Right cardiac atrium (tissue), 5 donors: Measurements from ENCODE around the gene NPY4R2. TPM values are rescaled to one million over a fixed set of nuclear protein-coding genes. Genes with fewer than 3 reads are reported as not detected.
"Not testable (repeated sequence)": the region's sequence is repeated elsewhere in the genome, so short reads cannot be mapped to it uniquely, and the experiment has no call there.

Source experiments
- ATAC-seq, 2 donors: fragments of 200-7000 bp; cut with Tn5 transposase; one replicate each; pipeline versions ENCODE4 v1.8.0 to v1.9.1; 2020; ENCODE audit warnings: moderate library complexity in 2 of 2, mild to moderate bottlenecking in 1 of 2
- DNase-seq, 3 donors: peaks; one replicate each; pipeline ENCODE4 v3.0.0-alpha.2; 2020
- H3K27ac ChIP-seq: one replicate; pipeline ENCODE4 v1.5.1; 2013; ENCODE audit warnings: mild to moderate bottlenecking, low read length, control low read depth, moderate library complexity
- H3K27me3 ChIP-seq: one replicate; pipeline ENCODE4 v1.6.1; 2013; ENCODE audit not compliant: control insufficient read depth, insufficient read depth
- H3K4me1 ChIP-seq: one replicate; pipeline ENCODE4 v1.6.1; 2013; ENCODE audit warnings: low read length; ENCODE audit not compliant: control insufficient read depth, insufficient read depth
- H3K4me3 ChIP-seq: one replicate; pipeline ENCODE4 v1.5.1; 2013; ENCODE audit warnings: low read length, control low read depth
- H3K9me3 ChIP-seq: one replicate; pipeline ENCODE4 v1.6.1; 2013; ENCODE audit warnings: low read length; ENCODE audit not compliant: control insufficient read depth
- WGBS: extraction: QIAGEN DNeasy Blood & Tissue Kit; methylation state at CpG from one replicate; pipeline ENCODE4 v1.1.7; 2013; 5-methylcytosine and 5-hydroxymethylcytosine counted together
- intact Hi-C, 4 donors: fragments of 100-400 bp; cut with DNase I; formaldehyde crosslinking; loops; one replicate each; pipeline versions ENCODE4 v1.11.0 to v1.14.0; 2022 to 2023
- polyA plus RNA-seq: library from polyadenylated mRNA; stranded (reverse); fragments of 200-250 nt; gene quantifications from one replicate; pipeline ENCODE4 v1.2.3, GENCODE V29; 2013
- total RNA-seq, 4 donors: library from RNA; stranded (reverse); fragmentation: NEBNext Ultra II Directional; extraction: Animal tissue kit (Norgen Biotek cat#: 25700); gene quantifications; one replicate each; pipeline ENCODE4 v1.2.1, GENCODE V29; 2021
- donor health status: healthy with polysubstance abuse.
- donor health status: DM: no; HTN: yes; CAD: no.
- donor health status: DM: no; HTN: no; CAD: no.
- donor health status: DM: no; HTN: yes; CAD: no; lungs with severe emphysema.
- donor health status: DM: yes; HTN: yes; CAD: no.

NPY4R2 gene
- total and polyA plus RNA-seq, 5 donors: 0.14 to 0.76 (median 0.46) TPM

DNA sequence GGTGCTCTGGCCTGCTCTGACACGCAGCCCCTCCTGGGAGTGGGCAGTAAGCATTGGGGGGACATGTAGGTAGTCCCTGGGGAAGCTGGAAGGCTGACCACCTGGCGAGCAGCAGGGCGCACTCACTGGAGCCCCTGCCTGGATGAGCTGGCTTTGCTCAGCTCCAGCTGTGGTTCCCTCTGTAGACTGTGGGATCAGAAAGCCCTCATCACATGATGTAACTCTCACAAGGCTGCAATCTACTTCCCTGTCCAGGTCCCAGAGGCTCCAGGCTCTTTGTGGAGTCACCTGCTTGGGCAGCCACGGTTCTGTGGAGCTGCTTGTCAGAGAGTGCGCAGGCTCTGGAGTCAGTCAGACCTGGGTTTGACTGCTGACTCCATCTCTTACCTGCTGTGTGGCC is 44.3 kb downstream of the NPY4R2 start:
- no CpG with 5 or more reads among the region's 5 CpGs for WGBS
- H3K4me3 ChIP-seq, H3K9me3 ChIP-seq, ATAC-seq, H3K27ac ChIP-seq, DNase-seq, H3K27me3 ChIP-seq, intact Hi-C loops, H3K4me1 ChIP-seq: not testable (repeated sequence)

DNA sequence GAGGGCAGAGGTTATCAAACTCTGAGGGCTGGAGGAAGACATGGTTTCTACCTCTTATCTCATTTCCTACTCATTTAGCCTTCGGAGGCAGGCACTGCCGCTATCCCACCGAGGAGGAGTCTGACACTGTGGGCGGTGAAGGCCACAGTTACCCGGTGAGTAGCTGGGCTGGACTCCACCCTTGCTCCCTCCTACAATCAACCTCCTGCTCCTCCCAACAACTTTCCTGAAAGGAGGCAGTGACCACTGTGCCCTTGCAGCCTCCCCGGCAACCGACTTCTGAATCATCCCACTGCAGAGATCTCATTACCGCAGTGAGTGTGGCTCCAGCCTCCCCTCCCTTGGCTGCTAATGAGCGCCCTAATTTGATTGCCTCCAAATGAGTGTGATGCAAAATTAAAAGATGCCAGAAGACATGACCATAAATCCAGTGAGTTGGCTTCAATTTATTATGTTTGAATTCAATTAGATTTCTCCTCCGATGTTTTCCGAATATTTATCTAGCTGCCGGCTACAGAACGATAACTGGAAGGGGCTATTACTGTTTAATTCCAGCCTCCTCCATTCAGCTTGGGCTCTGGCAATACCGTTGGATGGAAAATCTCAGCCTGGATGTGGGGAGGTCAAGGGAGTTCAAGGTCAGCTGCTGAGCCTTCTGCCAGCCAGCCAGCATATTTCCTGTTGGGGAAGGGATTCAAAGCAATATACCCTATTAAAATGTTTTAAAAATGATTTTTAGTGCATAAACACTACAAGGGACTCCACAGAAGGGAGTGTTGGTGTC is 46.0 kb downstream of the NPY4R2 start:
- H3K27me3 ChIP-seq, H3K4me3 ChIP-seq, DNase-seq, H3K27ac ChIP-seq, H3K9me3 ChIP-seq, H3K4me1 ChIP-seq, intact Hi-C loops: not testable (repeated sequence)
- peak; percentile 85 to 96 for ATAC-seq
- 31% methylated on average over 5 of the region's 14 CpGs for WGBS

DNA sequence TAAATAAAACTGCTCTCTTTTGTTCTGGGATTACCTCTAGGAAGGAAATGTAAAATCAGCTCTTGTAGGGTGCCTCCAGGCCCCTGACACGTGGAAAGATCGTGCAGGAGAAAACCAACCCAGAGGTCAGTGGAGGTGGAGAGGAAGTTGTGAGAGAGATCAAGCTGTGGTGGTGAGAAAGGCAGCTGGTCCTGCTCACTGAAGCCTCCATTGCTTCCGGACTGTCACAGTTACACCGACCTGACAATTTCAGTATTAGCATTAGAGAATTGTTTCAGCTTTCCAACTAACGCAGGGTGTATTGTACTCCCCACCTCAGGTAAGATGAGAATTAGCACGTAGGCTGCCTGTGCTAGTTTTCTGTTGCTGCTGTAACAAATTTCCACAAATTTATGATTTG is 50.5 kb downstream of the NPY4R2 start:
- H3K9me3 ChIP-seq, H3K4me3 ChIP-seq, DNase-seq, intact Hi-C loops, H3K4me1 ChIP-seq, H3K27me3 ChIP-seq, H3K27ac ChIP-seq, ATAC-seq: not testable (repeated sequence)
- WGBS: 87% methylated on average over 4 of the region's 6 CpGs

DNA sequence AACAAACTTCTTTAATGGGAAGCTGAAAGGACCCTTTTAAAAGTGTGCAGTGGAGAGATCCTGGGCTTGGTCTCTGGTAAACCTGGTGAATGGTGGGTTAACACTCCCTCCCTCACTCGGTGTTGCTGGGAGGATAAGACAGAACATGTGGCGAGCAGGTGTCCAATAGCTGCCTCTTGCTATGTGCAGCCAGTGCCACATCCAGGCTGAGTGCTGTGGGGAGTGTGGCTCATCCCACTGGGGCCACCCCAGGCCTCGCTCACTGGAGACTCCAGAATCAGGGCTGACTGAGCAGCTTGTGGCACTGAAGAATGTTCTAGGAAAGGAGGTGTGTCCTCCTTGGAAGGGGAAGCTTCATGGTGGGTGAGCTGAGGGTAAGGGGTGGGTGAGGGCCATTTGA is 51.6 kb downstream of the NPY4R2 start:
- ATAC-seq, H3K27ac ChIP-seq, H3K9me3 ChIP-seq, H3K4me1 ChIP-seq, H3K27me3 ChIP-seq, H3K4me3 ChIP-seq, intact Hi-C loops: not testable (repeated sequence)
- peak in 1 of 3 donors; percentile 21 for DNase-seq
- 70% methylated on average over 3 of the region's 3 CpGs for WGBS

DNA sequence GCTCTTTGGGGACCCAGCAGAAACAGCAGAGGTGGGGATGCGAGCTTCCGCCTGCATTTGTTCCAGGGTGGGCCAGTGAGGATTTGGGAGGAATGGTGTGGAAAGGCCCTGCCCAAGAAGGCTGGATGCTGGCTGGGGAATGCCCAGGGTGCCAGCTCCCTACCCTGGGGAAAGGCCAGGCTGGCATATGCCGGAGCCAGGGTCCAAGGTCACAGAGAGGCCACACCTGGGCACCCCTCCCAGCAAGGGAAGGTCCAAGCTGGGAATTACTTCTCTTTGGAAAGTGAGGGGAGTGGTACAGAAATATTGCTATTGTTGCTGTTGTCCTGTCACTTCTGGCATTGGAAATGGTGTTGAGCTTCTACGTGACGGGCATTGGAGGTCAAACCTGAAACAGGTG is 53.1 kb downstream of the NPY4R2 start:
- H3K27me3 ChIP-seq, H3K4me1 ChIP-seq, H3K27ac ChIP-seq, intact Hi-C loops, DNase-seq, ATAC-seq, H3K9me3 ChIP-seq, H3K4me3 ChIP-seq: not testable (repeated sequence)
- WGBS: no CpG with 5 or more reads among the region's 5 CpGs

DNA sequence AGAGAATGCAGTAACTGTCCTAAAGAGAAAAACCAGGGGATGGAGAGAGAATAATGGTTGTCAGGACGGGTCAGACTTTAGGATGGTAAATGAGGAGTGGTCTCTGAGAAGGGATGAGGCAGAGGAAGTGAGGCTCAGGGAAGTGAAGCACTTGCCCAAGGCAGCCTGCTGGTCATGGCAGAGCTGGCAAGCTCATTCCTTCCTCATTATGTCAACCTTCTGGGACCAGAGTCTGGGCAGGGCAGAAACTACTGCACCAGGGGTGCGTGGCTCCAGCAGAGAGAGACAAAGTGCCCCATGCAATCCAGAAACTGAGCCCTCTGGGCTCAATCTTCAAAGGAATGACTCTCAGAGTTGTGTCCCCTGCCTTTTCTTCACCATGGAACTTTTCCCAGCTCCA is 53.6 kb downstream of the NPY4R2 start:
- H3K4me1 ChIP-seq, intact Hi-C loops, H3K27me3 ChIP-seq, H3K9me3 ChIP-seq, DNase-seq, H3K27ac ChIP-seq, ATAC-seq, H3K4me3 ChIP-seq: not testable (repeated sequence)
- WGBS: 91% methylated on average over 1 of the region's 2 CpGs

Other genes with a start within 250 kb of the NPY4R2 start
- gene SYT15B, start 155.1 kb upstream of the NPY4R2 start, total RNA-seq: 1 to 10 TPM in 3 of 4 donors, under 1 TPM in 1; 0.79 to 2.2 (median 1.1) TPM
- gene SYT15B, start 155.1 kb upstream of the NPY4R2 start, polyA plus RNA-seq: 0.81 TPM
- gene FAM25C, start 81.1 kb downstream of the NPY4R2 start, total RNA-seq: not detected
- gene FAM25C, start 81.1 kb downstream of the NPY4R2 start, polyA plus RNA-seq: not detected